H9 (cell line): Measurements from ENCODE around the gene MRGPRF. TPM values are rescaled to one million over a fixed set of nuclear protein-coding genes. Genes with fewer than 3 reads are reported as not detected.

ENCODE experiments used
- DNase-seq: peaks from one replicate; pipeline ENCODE4 v3.0.0-alpha.2; 2017
- H2AFZ ChIP-seq: one replicate; pipeline ENCODE4 v1.6.1; 2013; ENCODE audit warnings: mild to moderate bottlenecking, low read length, control low read depth, moderate library complexity
- H2AK5ac ChIP-seq: 2 replicates; pipeline ENCODE4 v1.6.1; 2013; ENCODE audit warnings: low read length, control low read depth, mixed read lengths; ENCODE audit not compliant: insufficient read length
- H2BK120ac ChIP-seq: one replicate; pipeline ENCODE4 v1.6.1; 2013; ENCODE audit warnings: low read depth, mild to moderate bottlenecking, low read length, control low read depth, inconsistent platforms; ENCODE audit not compliant: poor library complexity, severe bottlenecking
- H2BK12ac ChIP-seq: 2 replicates; pipeline ENCODE4 v1.6.1; 2013; ENCODE audit warnings: low read length, control low read depth, mixed read lengths, low read depth; ENCODE audit not compliant: insufficient read length
- H2BK15ac ChIP-seq: 2 replicates; pipeline ENCODE4 v1.6.1; 2013; ENCODE audit warnings: low read depth, low read length, control low read depth
- H2BK20ac ChIP-seq: one replicate; pipeline ENCODE4 v1.6.1; 2013; ENCODE audit warnings: low read depth, mild to moderate bottlenecking, low read length, control low read depth, inconsistent platforms; ENCODE audit not compliant: poor library complexity, severe bottlenecking
- H2BK5ac ChIP-seq: 2 replicates; pipeline ENCODE4 v1.6.1; 2013; ENCODE audit warnings: low read length, control low read depth, mixed read lengths; ENCODE audit not compliant: insufficient read length
- H3K14ac ChIP-seq: 2 replicates; pipeline ENCODE4 v1.6.1; 2013; ENCODE audit warnings: low read length, control low read depth; ENCODE audit not compliant: insufficient read depth
- H3K18ac ChIP-seq: 2 replicates; pipeline ENCODE4 v1.6.1; 2013; ENCODE audit warnings: low read depth, mild to moderate bottlenecking, mixed read lengths, low read length, control low read depth; ENCODE audit not compliant: insufficient read length
- H3K23ac ChIP-seq: 2 replicates; pipeline ENCODE4 v1.6.1; 2013; ENCODE audit warnings: low read length, control low read depth, mixed read lengths, low read depth; ENCODE audit not compliant: insufficient read length
- H3K23me2 ChIP-seq: 2 replicates; pipeline ENCODE4 v1.6.1; 2013; ENCODE audit warnings: low read depth, mild to moderate bottlenecking, mixed read lengths, low read length, control low read depth; ENCODE audit not compliant: insufficient read length, poor library complexity, severe bottlenecking
- H3K27ac ChIP-seq: 2 replicates; pipeline ENCODE4 v1.5.1; 2013; ENCODE audit warnings: low read length, control low read depth, mixed read lengths, low read depth; ENCODE audit not compliant: insufficient read length
- H3K27me3 ChIP-seq: 2 replicates; pipeline ENCODE4 v1.6.1; 2013; ENCODE audit warnings: low read length, control low read depth, inconsistent platforms; ENCODE audit not compliant: insufficient read depth
- H3K4ac ChIP-seq: 2 replicates; pipeline ENCODE4 v1.6.1; 2013; ENCODE audit warnings: low read depth, mild to moderate bottlenecking, control low read depth, inconsistent platforms, low read length, moderate library complexity
- H3K4me1 ChIP-seq: 2 replicates; pipeline ENCODE4 v1.6.1; 2013; ENCODE audit warnings: low read length, control low read depth, inconsistent platforms; ENCODE audit not compliant: insufficient read depth
- H3K4me2 ChIP-seq: 2 replicates; pipeline ENCODE4 v1.6.1; 2013; ENCODE audit warnings: low read length, control low read depth, mixed read lengths; ENCODE audit not compliant: insufficient read length, insufficient read depth
- H3K56ac ChIP-seq: 2 replicates; pipeline ENCODE4 v1.6.1; 2013; ENCODE audit warnings: low read depth, mild to moderate bottlenecking, mixed read lengths, low read length, control low read depth; ENCODE audit not compliant: insufficient read length
- H3K79me1 ChIP-seq: 2 replicates; pipeline ENCODE4 v1.6.1; 2013; ENCODE audit warnings: low read depth, mild to moderate bottlenecking, moderate library complexity, low read length, control low read depth, inconsistent platforms; ENCODE audit not compliant: insufficient read depth, poor library complexity, severe bottlenecking
- H3K79me2 ChIP-seq: 2 replicates; pipeline ENCODE4 v1.6.1; 2013; ENCODE audit warnings: low read length, control low read depth, inconsistent platforms; ENCODE audit not compliant: insufficient read depth
- H3K9ac ChIP-seq: 2 replicates; pipeline ENCODE4 v1.6.1; 2013; ENCODE audit warnings: low read length, control low read depth, mixed read lengths; ENCODE audit not compliant: insufficient read length; ENCODE audit errors: extremely low read depth
- H3K9me3 ChIP-seq: one replicate; pipeline ENCODE4 v1.6.1; 2013; ENCODE audit warnings: low read depth, low read length, inconsistent platforms; ENCODE audit not compliant: control insufficient read depth
- H3T11ph ChIP-seq: one replicate; pipeline ENCODE4 v1.6.1; 2013; ENCODE audit warnings: mild to moderate bottlenecking, low read length, control low read depth, inconsistent platforms
- H4K20me1 ChIP-seq: one replicate; pipeline ENCODE4 v1.6.1; 2013; ENCODE audit not compliant: control insufficient read depth, insufficient read length, insufficient read depth
- H4K5ac ChIP-seq: 2 replicates; pipeline ENCODE4 v1.6.1; 2013; ENCODE audit warnings: low read depth, mild to moderate bottlenecking, mixed read lengths, low read length, control low read depth; ENCODE audit not compliant: insufficient read length
- H4K8ac ChIP-seq: replicated peaks from 2 replicates; pipeline ENCODE4 v1.6.1; 2013; ENCODE audit warnings: low read length, control low read depth, mixed read lengths, low read depth; ENCODE audit not compliant: insufficient read length
- H4K91ac ChIP-seq: 2 replicates; pipeline ENCODE4 v1.6.1; 2013; ENCODE audit warnings: low read depth, mild to moderate bottlenecking, moderate library complexity, mixed read lengths, low read length, control low read depth; ENCODE audit not compliant: insufficient read length
- H3K27ac Mint-ChIP-seq, 3 experiments: 2 replicates in 2 of 3; 3 replicates in 1 of 3; pipeline ENCODE4 v1.8.0; 2020 to 2021; ENCODE audit warnings: mixed read lengths in 3 of 3, mild to moderate bottlenecking in 1 of 3, moderate library complexity in 1 of 3
- H3K27me3 Mint-ChIP-seq: 2 replicates; pipeline ENCODE4 v1.8.0; 2021; ENCODE audit warnings: low read depth, mild to moderate bottlenecking, moderate library complexity, mixed read lengths
- H3K36me3 Mint-ChIP-seq, 3 experiments: 2 replicates in 2 of 3; 3 replicates in 1 of 3; pipeline ENCODE4 v1.8.0; 2020 to 2021; ENCODE audit warnings: low read depth in 3 of 3, mixed read lengths in 3 of 3; ENCODE audit not compliant: insufficient read depth in 1 of 3
- H3K4me1 Mint-ChIP-seq, 2 experiments: 2 replicates each; pipeline ENCODE4 v1.8.0; 2020; ENCODE audit warnings: mixed read lengths in 2 of 2
- H3K4me3 Mint-ChIP-seq, 2 experiments: 2 replicates in 1 of 2; 3 replicates in 1 of 2; pipeline ENCODE4 v1.8.0; 2020 to 2021; ENCODE audit warnings: mild to moderate bottlenecking in 2 of 2, mixed read lengths in 2 of 2, moderate library complexity in 1 of 2
- H3K9me3 Mint-ChIP-seq, 2 experiments: 2 replicates in 1 of 2; 3 replicates in 1 of 2; pipeline ENCODE4 v1.8.0; 2020; ENCODE audit warnings: mild to moderate bottlenecking in 2 of 2, mixed read lengths in 2 of 2, moderate library complexity in 1 of 2
- CTCF ChIP-seq: fragments of 200-600 bp; sonication (generic); conservative IDR thresholded peaks from 3 replicates; pipeline ENCODE4 v1.8.0; 2021; ENCODE audit warnings: antibody characterized with exemption, mild to moderate bottlenecking
- WGBS: extraction: QIAGEN DNeasy Blood & Tissue Kit; methylation state at CpG from one replicate; pipeline ENCODE4 v1.1.7; 2013; ENCODE audit warnings: missing lambda C conversion rate, low lambda C conversion rate, mixed read lengths; ENCODE audit not compliant: insufficient read length; ENCODE audit errors: extremely low coverage; 5-methylcytosine and 5-hydroxymethylcytosine counted together
- total RNA-seq: library from RNA; stranded (reverse); gene quantifications from 2 replicates; pipeline ENCODE4 v1.2.1, GENCODE V29; 2021

MRGPRF gene
- total RNA-seq, 1 experiment from 2014 or later: 4.0 TPM

GRCh38 chr11:69033431-69033830, 20.4 kb upstream of the MRGPRF start:
- Histone ChIP-seq H2BK20ac (no peak overlapping the region), H3K23ac (no peak overlapping the region), H2BK12ac (no peak overlapping the region), H3K56ac (no peak overlapping the region), H2AK5ac (no peak overlapping the region), H3K14ac (no peak overlapping the region), H3K23me2 (no peaks in the 10 kb centered on the region), H3T11ph (no peak overlapping the region), H4K5ac (no peak overlapping the region), H4K8ac (no peak overlapping the region), H4K91ac (no peak overlapping the region), H2BK5ac (no peak overlapping the region), H2BK15ac (no peak overlapping the region), H3K18ac (no peak overlapping the region), H3K9ac (no peak overlapping the region), H3K27me3 (no peaks in the 10 kb centered on the region), H3K79me2 (no peaks in the 10 kb centered on the region), H3K79me1 (no peaks in the 10 kb centered on the region), H4K20me1 (no peaks in the 10 kb centered on the region), H3K4me2 (no peak overlapping the region), H2AFZ (no peak overlapping the region), H3K9me3 (no peaks in the 10 kb centered on the region), H3K27ac (no peak overlapping the region), H3K4ac (no peak overlapping the region), H3K4me1 (no peaks in the 10 kb centered on the region; the same call in 1 of the 2 replicates), H2BK120ac (no peak overlapping the region)
- H3K27me3 Mint-ChIP-seq: 0 out of 2 replicates have a peak, but pooled peaks cover 1% of the 10 kb centered on the region
- H3K9me3 Mint-ChIP-seq: no peaks in the 10 kb centered on the region
- no peak for DNase-seq
- H3K36me3 Mint-ChIP-seq: no peaks in the 10 kb centered on the region
- no CpG with 5 or more reads among the region's 11 CpGs for WGBS
- H3K4me3 Mint-ChIP-seq: no peak overlapping the region
- TF ChIP-seq CTCF: no peak
- no peak overlapping the region for H3K27ac Mint-ChIP-seq
- peaks cover 11 to 31% of the 10 kb centered on the region in 2 experiments for H3K4me1 Mint-ChIP-seq
